Upper lobe of left lung (tissue), 6 donors: ENCODE results near the gene DNAJB6. TPM values are rescaled to one million over a fixed set of nuclear protein-coding genes. Genes with fewer than 3 reads are reported as not detected.

ENCODE experiments used
- ATAC-seq, 2 donors: fragments of 200-7000 bp; cut with Tn5 transposase; one replicate each; pipeline ENCODE4 v1.9.1; 2022; ENCODE audit warnings: mild to moderate bottlenecking in 2 of 2, moderate library complexity in 2 of 2; ENCODE audit not compliant: low FRiP score in 2 of 2
- DNase-seq, 2 donors: peaks; one replicate each; pipeline ENCODE4 v3.0.0-alpha.2; 2019 to 2020
- H3K27ac ChIP-seq, 4 donors: fragments of 200-600 bp; sonication (generic); one replicate each; pipeline ENCODE4 v1.5.1; 2016 to 2019
- H3K27me3 ChIP-seq, 4 donors: fragments of 200-600 bp; sonication (generic); one replicate each; pipeline ENCODE4 v1.5.1; 2017 to 2019
- H3K36me3 ChIP-seq, 4 donors: fragments of 200-600 bp; sonication (generic); one replicate each; pipeline ENCODE4 v1.5.1; 2016 to 2019
- H3K4me1 ChIP-seq, 4 donors: fragments of 200-600 bp; sonication (generic); one replicate each; pipeline ENCODE4 v1.5.1; 2018 to 2019
- H3K4me3 ChIP-seq, 4 donors: fragments of 200-600 bp; sonication (generic); one replicate each; pipeline ENCODE4 v1.5.1; 2017 to 2019; ENCODE audit warnings: mild to moderate bottlenecking in 2 of 4, moderate library complexity in 1 of 4
- H3K9me3 ChIP-seq, 4 donors: fragments of 200-600 bp; sonication (generic); one replicate each; pipeline ENCODE4 v1.5.1; 2018 to 2019
- CTCF ChIP-seq, 6 experiments: fragments of 450-650 bp in 4 of 6; fragments of 200-600 bp in 2 of 6; sonication (generic) in 2 of 6; IDR thresholded peaks; one replicate each; pipeline ENCODE4 v1.5.1; 2016 to 2019; ENCODE audit warnings: antibody characterized with exemption in 6 of 6
- EP300 ChIP-seq, 4 donors: sonication (generic); formaldehyde crosslinking; IDR thresholded peaks; one replicate each; pipeline ENCODE4 v1.5.1; 2017; ENCODE audit warnings: antibody characterized with exemption in 4 of 4, control low read depth in 2 of 4
- POLR2A ChIP-seq, 4 donors: fragments of 450-650 bp; IDR thresholded peaks; one replicate each; pipeline ENCODE4 v1.5.1; 2016 to 2017; ENCODE audit warnings: antibody characterized with exemption in 4 of 4, mild to moderate bottlenecking in 2 of 4
- POLR2AphosphoS5 ChIP-seq, 2 donors: sonication (generic); formaldehyde crosslinking; IDR thresholded peaks; one replicate each; pipeline ENCODE4 v1.5.1; 2017; ENCODE audit warnings: antibody characterized with exemption in 2 of 2
- WGBS, 2 donors: methylation state at CpG; one replicate each; pipeline ENCODE4 v1.1.5; 2017 to 2018; 5-methylcytosine and 5-hydroxymethylcytosine counted together
- total RNA-seq, 6 donors: library from RNA; depleted of rRNA in 4 of 6; stranded (reverse); fragments of >200 nt in 4 of 6; gene quantifications; one replicate each; pipeline versions ENCODE4 v1.1.0 to v1.2.1, GENCODE V29; 2016 to 2021
- donor health status: DM: no; HTN: no; CAD: no; lungs with moderate emphysema.
- donor health status: DM: no; HTN: yes; CAD: no; lungs with severe emphysema.

Gene DNAJB6
- total RNA-seq, 6 donors from 2014 or later: 64.1 to 99.6 (median 83.0) TPM

- H3K36me3 ChIP-seq: peaks cover 6 to 63% (median 40%) of the 10 kb centered on the region in 4 donors
- TF ChIP-seq CTCF (IDR thresholded peaks at IDR 0.05) (no peak), POLR2AphosphoS5 (IDR thresholded peaks at IDR 0.05) (no peak), EP300 (IDR thresholded peaks at IDR 0.05) (no peak), POLR2A (IDR thresholded peaks at IDR 0.05) (no peak)
- H3K4me1 ChIP-seq: peaks cover 0 to 7% (median 0%) of the 10 kb centered on the region in 4 donors
- no peaks in the 10 kb centered on the region for H3K9me3 ChIP-seq
- no peak for ATAC-seq
- H3K27ac ChIP-seq: no peak overlapping the region
- WGBS, 2 donors: 94 to 96% methylated on average over 8 to 13 of the region's 13 CpGs
- H3K27me3 ChIP-seq: no peaks in the 10 kb centered on the region
- no peak for DNase-seq
- H3K4me3 ChIP-seq: no peak overlapping the region
Observed at GRCh38 chr7:157405501-157405900, 68.7 kb downstream of the DNAJB6 start.

GRCh38 chr7:157405914-157406810, 69.4 kb downstream of the DNAJB6 start:
- no peak for DNase-seq

GRCh38 chr7:157406971-157407370, 70.2 kb downstream of the DNAJB6 start:
- Histone ChIP-seq H3K4me1 (peaks cover 0 to 7% (median 0%) of the 10 kb centered on the region in 4 donors), H3K4me3 (no peak overlapping the region), H3K36me3 (peaks cover 10 to 60% (median 36%) of the 10 kb centered on the region in 4 donors), H3K9me3 (no peaks in the 10 kb centered on the region), H3K27ac (no peak overlapping the region), H3K27me3 (no peaks in the 10 kb centered on the region)
- DNase-seq (no peak), ATAC-seq (no peak)
- WGBS, 2 donors: 90 to 93% methylated on average over 4 to 22 of the region's 22 CpGs
- no peak for TF ChIP-seq EP300 (IDR thresholded peaks at IDR 0.05)
- TF ChIP-seq CTCF (IDR thresholded peaks at IDR 0.05): no peak
- TF ChIP-seq POLR2AphosphoS5 (IDR thresholded peaks at IDR 0.05): no peak
- TF ChIP-seq POLR2A (IDR thresholded peaks at IDR 0.05): no peak

More at GRCh38 chr7:157405914-157406810, 69.4 kb downstream of the DNAJB6 start:
- no peak overlapping the region for H3K27ac ChIP-seq
- peaks cover 10 to 63% (median 39%) of the 10 kb centered on the region in 4 donors for H3K36me3 ChIP-seq
- H3K27me3 ChIP-seq: no peaks in the 10 kb centered on the region
- no peak overlapping the region for H3K4me3 ChIP-seq
- peaks cover 0 to 7% (median 0%) of the 10 kb centered on the region in 4 donors for H3K4me1 ChIP-seq
- H3K9me3 ChIP-seq: no peaks in the 10 kb centered on the region
- TF ChIP-seq POLR2AphosphoS5 (IDR thresholded peaks at IDR 0.05) (no peak), POLR2A (IDR thresholded peaks at IDR 0.05) (no peak), CTCF (IDR thresholded peaks at IDR 0.05) (no peak), EP300 (IDR thresholded peaks at IDR 0.05) (no peak)
- WGBS, 2 donors: 90 to 98% methylated on average over 10 to 32 of the region's 32 CpGs
- no peak for ATAC-seq

- Histone ChIP-seq H3K36me3 (peaks cover 10 to 65% (median 38%) of the 10 kb centered on the region in 4 donors), H3K9me3 (no peaks in the 10 kb centered on the region), H3K27me3 (no peaks in the 10 kb centered on the region), H3K4me1 (peaks cover 0 to 7% (median 0%) of the 10 kb centered on the region in 4 donors), H3K27ac (no peak overlapping the region), H3K4me3 (no peak overlapping the region)
- TF ChIP-seq POLR2A (IDR thresholded peaks at IDR 0.05) (no peak), POLR2AphosphoS5 (IDR thresholded peaks at IDR 0.05) (no peak), CTCF (IDR thresholded peaks at IDR 0.05) (no peak), EP300 (IDR thresholded peaks at IDR 0.05) (no peak)
- ATAC-seq: no peak
- no peak for DNase-seq
- WGBS, 2 donors: 88 to 92% methylated on average over 16 to 29 of the region's 30 CpGs
Observed at GRCh38 chr7:157407512-157408257, 70.9 kb downstream of the DNAJB6 start.
